Measurements from ENCODE around the gene WSCD2. TPM values are rescaled to one million over a fixed set of nuclear protein-coding genes. Genes with fewer than 3 reads are reported as not detected.

Gene WSCD2
- total RNA-seq, 1 donor from 2014 or later = 0.40 TPM

- DNase-seq (ENCODE audit: low spot score) = no peak
- intact Hi-C loops (cut with DNase I) = no loop called here
Measured at GRCh38 chr12:108241986-108242703, 113.1 kb downstream of the WSCD2 start.

DNA sequence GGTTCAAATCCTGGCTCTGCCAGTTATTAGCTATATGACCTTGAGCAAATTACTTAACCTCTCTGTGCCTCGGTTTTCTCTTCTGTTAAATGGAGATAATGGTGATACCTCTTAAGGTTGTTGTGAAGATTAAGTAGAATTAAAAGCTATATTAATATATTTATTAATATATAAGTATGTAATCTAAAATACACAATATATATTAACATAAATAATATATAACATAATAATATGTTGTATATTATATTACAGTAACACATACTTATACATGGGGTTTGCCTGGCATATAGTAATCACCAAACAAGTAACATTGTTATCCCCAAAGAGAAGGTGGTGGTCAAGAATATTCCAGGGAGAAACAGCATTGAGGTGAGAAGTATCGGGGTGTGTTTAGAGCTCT, 118.0 kb downstream of the WSCD2 start:
- intact Hi-C loops (cut with DNase I) = no loop called here

DNA sequence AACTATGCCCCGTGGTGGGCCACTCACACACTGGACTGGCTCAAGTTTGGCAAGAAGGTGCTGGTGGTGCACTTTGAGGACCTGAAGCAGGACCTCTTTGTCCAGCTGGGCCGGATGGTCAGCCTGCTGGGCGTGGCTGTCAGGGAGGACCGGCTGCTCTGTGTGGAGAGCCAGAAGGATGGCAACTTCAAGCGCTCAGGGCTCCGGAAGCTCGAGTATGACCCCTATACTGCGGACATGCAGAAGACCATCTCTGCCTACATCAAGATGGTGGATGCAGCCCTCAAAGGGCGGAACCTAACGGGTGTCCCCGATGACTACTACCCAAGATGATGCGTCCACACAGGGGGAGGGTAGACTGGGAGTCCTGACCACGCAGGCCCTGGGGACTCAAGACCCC, 118.9 kb downstream of the WSCD2 start:
- intact Hi-C loops (cut with DNase I) = no loop called here
- no peak for DNase-seq (ENCODE audit: low spot score)

More for the DNA sequence above, 118.0 kb downstream of the WSCD2 start:
- DNase-seq (ENCODE audit: low spot score) = no peak

- DNase-seq (ENCODE audit: low spot score) = no peak
- intact Hi-C loops (cut with DNase I) = no loop called here
Measured at GRCh38 chr12:108252523-108252922, 123.4 kb downstream of the WSCD2 start.

DNA sequence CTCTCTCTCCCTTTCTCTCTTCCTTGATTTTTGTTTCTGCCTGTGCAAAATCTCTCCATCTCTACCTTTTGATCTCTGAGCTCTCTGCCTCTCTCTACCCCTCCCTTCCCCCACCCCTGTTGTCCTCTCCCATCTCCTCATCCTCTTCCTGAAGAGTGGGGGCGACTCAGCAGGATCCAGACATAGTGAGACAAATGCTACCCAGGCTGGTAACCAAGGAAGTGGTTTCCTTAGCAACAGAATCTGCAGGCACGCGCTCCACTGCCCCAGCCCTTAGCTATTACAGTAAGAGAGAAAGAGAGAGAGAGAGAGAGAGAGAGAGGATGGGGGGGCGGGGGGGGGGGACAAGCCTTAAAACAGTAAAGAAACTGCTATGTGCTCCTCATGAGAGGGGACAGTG, 124.5 kb downstream of the WSCD2 start:
- no peak for DNase-seq (ENCODE audit: low spot score)
- intact Hi-C loops (cut with DNase I) = no loop called here

- intact Hi-C loops (cut with DNase I) = no loop called here
- no peak for DNase-seq (ENCODE audit: low spot score)
Measured at GRCh38 chr12:108254030-108254429, 124.9 kb downstream of the WSCD2 start.

DNA sequence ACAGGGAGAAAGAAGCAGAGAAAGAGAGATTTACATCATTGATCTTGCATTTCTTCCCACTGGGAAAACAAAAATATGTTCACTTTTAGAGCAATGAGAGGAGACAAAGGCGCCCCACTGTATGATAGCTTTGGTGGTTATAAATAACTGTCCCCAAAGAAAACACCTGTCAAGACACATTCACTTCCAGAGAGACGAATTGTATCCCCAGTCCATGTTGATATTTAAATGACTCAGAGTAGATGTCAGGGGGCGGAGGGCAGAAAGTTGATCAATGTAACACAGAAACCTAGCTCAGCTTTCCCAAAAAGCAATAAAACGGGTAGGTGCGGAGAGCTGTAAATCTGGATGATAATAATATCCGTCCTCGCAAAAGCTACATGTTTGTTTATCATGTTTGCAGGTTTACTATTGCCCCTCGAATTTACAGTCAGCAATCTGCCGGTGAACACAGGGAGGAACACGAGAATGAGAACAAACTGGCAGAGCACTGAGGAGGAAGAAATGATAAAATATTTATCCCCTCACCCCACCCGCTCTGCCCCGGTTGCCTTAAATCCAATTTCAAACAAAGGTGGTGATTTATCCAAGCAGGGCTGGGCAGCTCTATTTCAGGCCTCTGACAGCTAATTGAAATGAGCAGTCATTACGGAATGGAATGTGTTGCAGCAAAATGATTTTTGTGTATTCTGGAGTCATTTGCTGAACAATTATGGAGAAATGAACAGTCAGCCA, 125.6 kb downstream of the WSCD2 start:
- no peak for DNase-seq (ENCODE audit: low spot score)
- intact Hi-C loops (cut with DNase I) = no loop called here

DNA sequence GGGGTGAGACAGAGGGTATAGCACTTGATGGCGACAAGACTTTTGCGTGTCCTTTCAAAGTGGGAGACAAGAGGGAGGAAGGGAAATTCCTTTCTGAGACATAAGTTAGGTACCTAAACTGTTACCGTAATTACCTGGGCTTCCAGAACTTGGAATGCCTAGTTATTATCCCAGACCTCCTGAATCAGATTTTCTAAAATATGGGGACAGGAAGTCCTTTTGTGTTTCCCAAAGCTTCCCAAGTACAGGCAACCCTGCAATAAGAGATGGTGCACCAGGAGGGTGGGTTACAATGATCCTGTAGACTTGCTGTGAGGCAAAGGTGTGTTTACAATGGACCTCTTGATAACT, 126.1 kb downstream of the WSCD2 start:
- DNase-seq (ENCODE audit: low spot score) = no peak
- intact Hi-C loops (cut with DNase I) = no loop called here

GRCh38 chr12:108257004-108257403, 127.9 kb downstream of the WSCD2 start:
- intact Hi-C loops (cut with DNase I) = no loop called here
- no peak for DNase-seq (ENCODE audit: low spot score)

GRCh38 chr12:108257610-108258106, 128.6 kb downstream of the WSCD2 start:
- intact Hi-C loops (cut with DNase I) = no loop called here
- DNase-seq (ENCODE audit: low spot score) = no peak

DNA sequence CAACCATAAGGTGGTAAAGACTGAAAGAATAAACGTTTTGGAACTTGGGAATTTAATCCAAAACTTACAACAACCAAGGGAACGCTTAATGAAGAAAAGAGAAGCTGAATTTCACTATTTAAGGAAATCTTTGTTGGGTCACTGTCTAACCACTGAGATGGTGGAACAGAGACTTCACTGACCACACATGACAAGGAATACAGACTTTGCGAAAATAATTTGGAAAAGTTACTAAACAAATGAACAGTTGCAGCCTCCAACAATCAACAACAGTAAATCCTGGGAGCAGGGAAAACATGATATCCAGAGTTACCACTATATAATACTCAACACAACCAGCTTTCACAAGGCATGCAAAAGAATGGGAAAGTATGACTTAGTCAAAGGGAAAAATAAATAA, 131.0 kb downstream of the WSCD2 start:
- DNase-seq (ENCODE audit: low spot score) = no peak
- intact Hi-C loops (cut with DNase I) = no loop called here

GRCh38 chr12:108260969-108261368, 131.9 kb downstream of the WSCD2 start:
- intact Hi-C loops (cut with DNase I) = no loop called here
- no peak for DNase-seq (ENCODE audit: low spot score)

DNA sequence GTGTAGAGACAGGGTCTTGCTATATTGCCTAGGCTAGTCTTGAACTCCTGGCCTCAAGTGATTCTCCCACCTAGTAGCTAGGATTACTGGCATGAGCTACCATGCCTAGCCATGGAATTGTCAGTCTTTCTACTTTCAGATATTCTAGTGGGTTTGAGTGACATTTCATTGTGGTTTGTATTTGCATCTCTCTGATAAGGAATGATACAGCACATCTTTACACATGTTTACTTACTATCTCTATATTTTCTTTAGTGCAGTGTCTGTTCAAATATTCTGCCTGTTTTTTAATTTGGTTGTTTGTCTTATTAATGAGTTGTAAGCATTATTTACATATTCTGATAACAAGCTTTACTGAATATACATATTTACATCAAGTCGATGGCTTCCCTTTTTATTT, 136.4 kb downstream of the WSCD2 start:
- intact Hi-C loops (cut with DNase I) = no loop called here
- no peak for DNase-seq (ENCODE audit: low spot score)

GRCh38 chr12:108266131-108266530, 137.0 kb downstream of the WSCD2 start:
- DNase-seq (ENCODE audit: low spot score) = no peak
- intact Hi-C loops (cut with DNase I) = no loop called here

- no peak for DNase-seq (ENCODE audit: low spot score)
- intact Hi-C loops (cut with DNase I) = no loop called here
Measured at GRCh38 chr12:108267450-108267849, 138.4 kb downstream of the WSCD2 start.

DNA sequence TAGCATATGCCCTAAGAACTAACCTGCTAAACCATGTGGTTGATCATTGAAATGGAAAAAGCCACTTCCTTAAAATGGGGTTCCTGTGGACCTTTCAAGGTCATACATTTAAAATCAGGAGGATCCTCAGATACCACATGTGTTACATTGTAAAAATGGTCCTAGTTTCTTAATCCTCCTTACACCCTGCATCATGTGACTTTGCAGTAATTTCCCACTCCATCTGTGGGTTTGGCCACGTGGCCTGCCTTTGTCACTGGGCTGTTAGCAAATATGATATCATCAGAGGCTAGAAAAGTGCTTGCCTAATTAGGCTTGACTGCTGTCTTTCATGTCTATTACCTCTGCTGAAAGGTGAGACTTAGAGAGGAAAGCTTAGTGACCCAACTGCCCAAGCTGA, 139.3 kb downstream of the WSCD2 start:
- intact Hi-C loops (cut with DNase I) = no loop called here
- DNase-seq (ENCODE audit: low spot score) = no peak

- DNase-seq (ENCODE audit: low spot score) = no peak
- intact Hi-C loops (cut with DNase I) = no loop called here
Measured at GRCh38 chr12:108269224-108269623, 140.1 kb downstream of the WSCD2 start.

GRCh38 chr12:108270035-108270848, 141.2 kb downstream of the WSCD2 start:
- intact Hi-C loops (cut with DNase I) = no loop called here
- DNase-seq (ENCODE audit: low spot score) = no peak

- intact Hi-C loops (cut with DNase I) = no loop called here
Measured at GRCh38 chr12:108270849-108271143, 141.7 kb downstream of the WSCD2 start.

DNA sequence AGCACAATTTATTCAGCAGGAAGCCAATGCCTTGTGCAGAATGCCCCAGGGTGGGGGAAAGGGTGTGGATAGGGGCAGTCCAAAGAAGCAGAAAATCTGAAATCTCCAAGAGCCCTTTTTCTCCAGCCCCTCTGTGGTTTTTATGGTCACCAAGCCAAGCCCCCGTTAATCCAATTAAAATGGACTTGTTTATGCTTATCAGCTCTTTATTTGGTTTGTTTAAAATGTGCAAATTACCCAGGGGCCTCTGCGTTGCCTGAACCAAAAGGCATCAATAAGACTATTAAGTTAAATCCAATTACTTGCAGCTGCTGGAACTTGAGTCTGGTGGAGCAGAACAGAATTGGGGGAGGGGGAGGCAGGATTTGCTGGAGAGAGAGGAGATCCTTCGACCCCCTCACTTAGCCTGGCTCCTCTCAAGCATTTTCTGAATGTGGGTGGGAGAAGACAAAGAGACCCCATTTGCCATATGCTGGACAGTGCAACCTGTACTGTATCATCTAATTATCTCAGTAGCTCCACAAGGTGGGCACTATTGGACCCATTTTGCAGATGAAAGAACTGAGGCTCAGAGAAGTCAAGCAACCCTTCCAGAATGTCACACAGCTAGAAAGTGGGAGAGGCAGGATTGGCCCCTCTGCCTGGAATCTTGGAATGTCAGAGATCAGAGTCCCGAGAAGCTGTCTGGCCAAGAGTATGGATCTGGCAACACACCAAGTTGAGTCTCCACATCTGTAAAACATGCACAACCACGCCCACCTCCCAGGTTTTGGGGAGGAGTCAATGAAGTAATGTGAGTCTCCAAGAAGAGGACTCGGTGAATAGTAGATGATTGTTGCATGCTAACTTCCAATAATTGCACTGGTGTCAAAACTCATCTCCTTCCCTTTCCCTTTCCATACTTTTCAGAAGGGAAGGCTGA, 143.1 kb downstream of the WSCD2 start:
- intact Hi-C loops (cut with DNase I) = no loop called here
- DNase-seq (ENCODE audit: low spot score) = no peak

More at GRCh38 chr12:108270849-108271143, 141.7 kb downstream of the WSCD2 start:
- no peak for DNase-seq (ENCODE audit: low spot score)

Measured in cardiac septum (tissue), 1 donor.